T-helper 9 cell (primary cell): Measurements from ENCODE around the gene EOGT.

Source experiments
- DNase-seq: peaks from one replicate; pipeline ENCODE4 v3.0.0-alpha.2; 2020
- total RNA-seq, 2 donors: gene quantifications; one replicate each; lab custom pipeline; 2026; lab: John Stamatoyannopoulos, UW

Gene EOGT
- total RNA-seq, result 24.4 to 33.6 reads per million in 2 donors

DNA sequence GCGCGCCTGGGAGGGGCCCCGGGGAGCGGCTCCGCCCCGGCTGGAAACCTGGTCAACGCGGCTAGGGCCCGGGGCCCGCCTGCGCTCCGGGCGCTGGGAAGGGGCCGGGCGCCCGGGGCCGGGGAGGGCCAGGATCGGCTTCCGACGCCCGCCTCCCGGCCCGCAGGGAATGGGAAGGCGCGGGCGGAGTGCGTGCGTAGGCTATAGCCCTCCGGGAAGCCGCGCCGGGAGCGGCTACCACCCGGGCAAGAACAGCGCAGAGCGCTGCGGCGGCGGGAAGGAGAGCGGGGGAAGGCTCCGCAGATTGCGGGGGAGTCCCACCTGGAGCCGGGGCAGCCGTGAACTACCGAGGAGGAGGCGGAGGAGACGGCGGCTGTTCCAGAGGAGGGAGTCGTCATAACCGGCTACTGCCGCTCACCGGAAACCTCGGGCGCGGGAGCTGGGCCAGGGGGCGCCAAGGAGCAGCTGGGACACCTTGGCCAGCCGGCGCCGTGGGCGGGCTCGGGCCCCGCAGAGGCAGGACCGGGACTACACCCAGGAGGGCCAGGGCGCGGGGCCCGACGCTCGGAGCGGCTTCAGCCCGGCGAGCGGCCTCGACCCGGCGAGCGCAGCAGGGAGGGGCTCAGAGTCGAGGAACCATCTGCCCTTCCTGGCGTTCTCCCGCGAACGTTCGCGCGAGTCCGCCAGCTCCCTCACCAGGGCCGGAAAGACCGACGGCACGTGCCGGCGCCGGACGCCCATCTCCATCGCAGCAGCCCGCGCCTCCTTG lies at the start of gene EOGT:
TSS of gene EOGT (minus strand) at position 432 of the 769 bp plus-strand sequence. CDS start 3,838 bp downstream, outside the sequence.
- peak; percentile 75 for DNase-seq

DNA sequence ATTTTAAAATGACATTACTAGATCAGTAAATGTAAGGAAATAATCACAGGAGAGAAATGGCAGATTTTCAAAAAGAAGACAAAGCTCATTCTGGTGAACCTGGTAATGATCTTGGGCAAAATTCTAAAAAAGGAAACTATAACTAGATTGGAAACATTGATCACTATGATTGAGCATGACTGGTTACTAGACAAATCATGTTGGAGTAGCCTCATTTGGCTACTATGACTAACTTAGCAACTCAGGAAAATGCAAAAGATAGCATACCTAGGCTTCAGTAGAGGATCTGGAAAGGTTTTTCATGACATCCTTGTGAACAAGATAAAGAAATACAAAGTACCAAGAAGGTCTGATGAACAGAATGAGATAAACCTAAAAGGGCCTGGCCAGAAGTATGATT lies 46.2 kb upstream of the EOGT start:
- no peak for DNase-seq

DNA sequence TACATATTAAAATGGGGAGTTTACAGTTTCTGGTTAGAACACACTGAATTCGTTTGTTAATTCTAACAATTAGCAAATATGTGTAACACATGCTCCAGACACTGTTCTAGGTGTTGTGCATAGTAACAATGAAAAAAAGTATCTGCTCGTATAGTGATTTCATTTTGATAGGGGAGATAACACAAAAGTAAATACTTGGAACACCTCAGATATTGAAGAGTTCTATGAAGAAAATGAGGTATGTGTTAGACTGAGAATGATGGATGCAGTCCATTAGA lies 45.4 kb upstream of the EOGT start:
- DNase-seq, result no peak

DNA sequence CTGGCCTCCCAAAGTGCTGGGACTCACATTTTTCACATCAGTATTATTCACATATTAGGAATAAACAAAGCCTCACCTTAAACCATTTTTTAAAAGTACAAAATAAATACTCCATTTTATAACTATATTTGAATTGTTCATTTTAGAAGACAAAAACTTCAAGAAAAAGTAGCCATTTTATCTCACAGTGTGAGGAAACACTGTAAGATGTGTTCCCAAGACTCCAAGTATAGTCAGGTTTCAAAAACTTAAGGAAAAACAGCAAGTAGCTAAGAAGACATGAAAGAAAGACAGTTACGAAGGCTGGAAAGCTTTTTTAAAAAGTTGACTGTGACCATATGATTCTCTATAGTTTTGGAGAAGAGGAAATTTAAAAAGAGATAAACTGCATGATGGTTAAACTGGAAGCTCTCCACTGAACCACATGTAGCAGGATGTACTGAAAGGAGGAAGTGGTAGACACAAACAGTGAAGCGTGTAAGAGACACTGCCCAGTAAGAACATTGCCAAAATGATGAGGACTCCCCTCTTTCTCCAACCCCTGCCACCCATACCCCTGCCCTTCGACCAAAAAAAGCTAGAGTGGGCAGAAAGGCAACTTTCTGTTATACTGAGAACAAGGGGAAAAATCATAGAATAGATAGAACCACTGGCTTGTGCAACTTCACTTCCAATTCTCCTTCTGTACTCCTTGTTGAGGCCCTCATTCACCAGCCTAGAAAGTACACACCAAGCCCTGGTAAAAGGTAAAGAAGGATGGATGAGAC lies 44.9 kb upstream of the EOGT start:
- DNase-seq, result no peak

DNA sequence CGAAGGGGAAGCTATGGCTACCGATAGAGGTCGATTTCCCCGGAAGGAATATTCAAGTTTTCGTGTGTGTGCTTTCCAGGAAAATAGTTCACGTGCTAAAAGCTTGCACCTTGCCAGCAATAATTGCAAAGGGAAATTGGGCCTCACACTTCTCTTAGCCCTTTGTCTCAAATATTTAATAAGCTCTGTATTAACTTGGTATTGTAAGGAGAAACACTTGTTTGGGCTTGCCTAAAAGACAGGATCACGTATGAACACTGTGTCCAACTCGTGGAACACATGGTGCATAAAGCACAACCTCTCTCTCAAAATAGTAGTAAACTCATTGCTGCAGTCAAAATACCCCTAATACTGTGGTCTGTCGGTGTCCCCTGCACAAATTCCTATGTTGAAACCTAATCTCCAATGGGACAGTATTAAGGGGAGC lies 39.0 kb upstream of the EOGT start:
- DNase-seq, result no peak

DNA sequence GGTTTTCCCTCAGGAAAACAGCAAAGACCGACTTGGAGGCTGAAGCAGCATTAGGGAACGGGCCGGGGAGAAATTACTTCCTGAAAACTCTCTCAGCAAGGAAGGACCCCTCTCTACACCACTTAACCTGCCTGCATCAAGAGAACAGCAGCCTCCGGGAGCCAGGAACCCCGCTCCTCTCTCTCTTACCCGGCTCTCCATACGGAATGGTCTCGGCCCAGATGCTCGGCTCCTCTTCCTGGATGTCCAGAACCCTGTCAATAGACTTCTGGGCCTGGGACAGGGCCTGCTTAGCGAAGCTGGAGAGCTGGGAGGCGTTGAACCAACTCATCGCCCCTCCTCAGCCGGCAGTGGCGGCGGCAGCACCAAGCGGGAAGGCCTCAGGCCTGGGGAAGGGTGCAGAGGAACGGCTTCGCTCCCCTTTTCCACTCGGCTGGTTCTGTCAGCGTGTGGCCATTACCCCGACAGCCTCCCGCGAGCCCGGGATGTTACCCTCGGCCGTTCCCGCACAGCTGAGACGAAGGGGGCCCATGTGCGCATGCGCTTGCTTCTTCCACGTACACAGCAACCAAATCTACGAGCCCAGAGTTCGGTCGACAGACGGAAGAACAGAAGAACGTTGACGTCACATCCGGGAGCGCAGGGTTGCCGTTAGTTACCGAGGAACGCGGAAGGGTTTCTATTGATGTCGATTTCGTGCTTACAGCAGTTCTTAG lies 38.4 kb upstream of the EOGT start, which contains the start of gene TMF1:
TSS of gene TMF1 (minus strand) at position 578 of the 716 bp plus-strand sequence. CDS start at position 331, 247 bp downstream.
- DNase-seq, result peak; percentile 97

DNA sequence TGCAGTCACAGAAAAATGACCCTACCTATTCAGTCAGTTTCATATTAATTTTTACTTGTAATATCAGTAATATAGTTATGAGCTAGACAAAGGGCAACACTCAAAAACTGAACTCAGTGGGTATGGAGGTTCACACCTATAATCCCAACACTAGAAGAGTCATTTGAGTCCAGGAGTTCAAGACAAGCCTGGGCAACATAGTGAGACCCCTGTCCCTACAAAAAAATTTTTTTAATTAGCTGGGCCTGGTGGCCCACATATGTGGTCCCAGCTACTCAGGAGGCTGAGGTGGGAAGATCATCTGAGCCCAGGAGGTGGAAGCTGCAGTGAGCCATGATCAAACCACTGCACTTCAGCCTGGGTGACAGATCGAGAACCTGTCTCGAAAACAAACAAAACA lies 35.5 kb upstream of the EOGT start:
- no peak for DNase-seq

DNA sequence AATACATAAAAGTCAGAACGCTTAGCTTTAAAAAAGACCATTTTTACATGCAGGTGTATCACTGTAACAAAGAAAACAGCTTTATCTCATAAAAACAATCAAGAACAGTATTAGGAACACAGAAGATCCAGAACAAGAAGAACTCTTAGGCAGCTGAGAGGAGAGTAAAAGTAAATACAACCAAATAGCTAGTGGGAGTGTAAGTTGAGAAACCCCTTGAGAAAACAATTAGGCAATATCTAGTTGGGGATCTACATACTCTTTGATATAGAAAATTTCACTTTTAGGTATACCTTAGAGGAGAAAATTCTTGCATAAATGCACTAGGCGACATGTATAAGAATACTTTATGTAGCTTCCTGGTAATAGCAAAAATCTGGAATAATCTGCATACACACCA lies 31.1 kb upstream of the EOGT start:
- no peak for DNase-seq

DNA sequence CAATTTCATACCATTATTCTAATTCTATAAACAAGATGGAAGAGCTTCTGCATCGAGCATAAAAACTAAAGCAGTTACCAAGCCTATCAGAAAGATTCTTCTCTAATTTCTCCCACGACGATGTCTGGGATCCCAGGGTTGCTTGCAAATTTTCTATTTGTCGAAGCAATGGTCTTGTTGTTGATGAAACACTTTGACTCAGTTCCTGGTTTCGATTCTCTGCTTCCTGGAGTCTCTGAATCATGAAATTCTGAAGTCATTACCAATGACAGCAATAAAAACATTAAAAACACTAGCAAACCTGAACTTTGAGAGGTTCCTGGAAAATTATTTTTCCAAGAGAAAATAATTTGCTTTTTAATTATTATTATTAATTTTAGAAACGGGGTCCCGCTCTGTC lies 20.0 kb upstream of the EOGT start:
- DNase-seq, result no peak

DNA sequence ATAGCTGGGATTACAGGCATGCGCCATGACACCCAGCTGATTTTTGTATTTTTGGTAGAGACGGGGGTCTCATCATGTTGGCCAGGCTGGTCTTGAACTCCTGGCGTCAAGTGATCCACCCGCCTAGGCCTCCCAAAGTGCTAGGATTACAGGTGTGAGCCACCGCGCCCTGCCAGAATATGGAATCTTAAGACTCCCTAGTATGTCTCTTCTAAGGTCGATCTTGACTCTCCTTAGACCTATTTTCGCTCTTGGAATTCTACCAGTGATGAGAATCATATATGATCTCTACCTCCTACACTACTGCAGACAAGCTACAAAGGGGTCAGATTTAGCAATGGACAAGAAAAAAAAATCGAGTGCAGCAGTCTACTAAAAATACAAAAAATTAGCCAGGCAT lies 19.3 kb upstream of the EOGT start:
- no peak for DNase-seq

DNA sequence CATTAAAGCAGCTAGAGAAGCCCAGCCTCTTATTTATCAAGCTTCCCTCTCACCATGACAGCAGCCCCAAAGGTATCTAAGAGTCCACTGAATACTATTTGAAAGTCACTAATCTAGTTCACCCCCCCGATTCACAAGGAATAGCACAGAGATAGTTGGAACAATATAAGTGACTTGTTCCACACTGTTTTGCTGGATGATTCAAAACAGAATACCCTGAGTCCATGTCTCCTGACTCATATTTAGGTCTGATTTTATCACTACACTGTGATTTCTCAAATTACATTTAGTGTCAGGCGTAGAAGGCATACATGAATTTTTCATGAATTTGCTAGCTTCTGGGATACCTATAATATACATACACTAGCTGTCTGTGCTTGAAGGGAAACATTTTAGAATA lies 18.7 kb upstream of the EOGT start:
- no peak for DNase-seq

DNA sequence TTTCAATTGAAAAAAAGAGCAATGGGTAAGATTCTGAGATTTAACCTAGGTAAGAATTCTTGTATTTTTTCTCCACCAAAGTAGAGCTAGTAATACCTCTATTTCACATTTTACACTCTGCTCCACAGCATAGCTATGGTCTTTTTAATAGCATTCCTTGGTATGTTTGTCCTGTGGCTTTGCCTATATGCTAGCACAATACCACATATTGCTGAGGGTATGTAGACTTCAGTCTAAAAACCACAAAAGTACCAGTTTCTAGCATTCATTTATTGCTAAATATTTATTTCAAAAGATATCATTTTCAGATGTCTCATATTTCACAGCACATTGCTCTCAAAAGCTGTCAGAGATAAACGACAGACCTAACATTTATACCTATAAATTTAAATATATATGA lies 18.2 kb upstream of the EOGT start:
- no peak for DNase-seq

DNA sequence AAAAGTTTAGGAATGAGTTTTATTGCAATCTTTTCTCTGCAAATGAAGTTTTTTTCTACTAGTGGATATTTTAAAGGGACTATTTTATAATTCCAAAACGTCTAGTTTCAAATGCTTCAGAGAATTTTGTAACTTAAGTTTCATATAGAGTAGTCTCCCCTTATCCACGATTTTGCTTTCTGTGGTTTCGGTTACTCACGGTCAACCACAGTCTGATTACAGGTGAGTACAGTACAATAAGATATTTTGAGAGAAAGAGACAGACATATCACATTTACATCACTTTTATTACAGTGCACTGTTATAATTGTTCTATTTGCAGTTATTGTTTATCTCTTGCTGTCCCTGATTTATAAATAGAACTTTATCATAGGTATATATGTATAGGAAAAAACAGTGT lies 7.4 kb upstream of the EOGT start:
- DNase-seq, result no peak

DNA sequence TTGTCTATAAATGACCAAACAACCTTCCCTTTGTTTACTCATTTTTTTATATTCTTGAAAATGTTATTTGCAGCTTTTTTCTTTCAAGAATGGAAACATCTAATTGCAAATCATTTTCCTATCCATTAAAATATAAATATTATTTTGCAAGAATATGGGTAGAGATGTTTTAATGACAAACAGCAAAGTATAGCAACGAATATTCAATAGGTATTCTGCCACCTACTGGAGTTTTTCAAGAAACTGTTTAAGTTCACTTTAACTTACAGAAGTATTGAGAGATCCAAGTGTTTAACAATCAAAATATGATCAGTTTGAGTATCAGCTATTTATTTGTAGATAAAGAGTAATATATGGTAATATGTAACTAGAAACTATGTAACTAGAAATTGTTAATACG lies 6.9 kb upstream of the EOGT start:
- DNase-seq, result no peak

DNA sequence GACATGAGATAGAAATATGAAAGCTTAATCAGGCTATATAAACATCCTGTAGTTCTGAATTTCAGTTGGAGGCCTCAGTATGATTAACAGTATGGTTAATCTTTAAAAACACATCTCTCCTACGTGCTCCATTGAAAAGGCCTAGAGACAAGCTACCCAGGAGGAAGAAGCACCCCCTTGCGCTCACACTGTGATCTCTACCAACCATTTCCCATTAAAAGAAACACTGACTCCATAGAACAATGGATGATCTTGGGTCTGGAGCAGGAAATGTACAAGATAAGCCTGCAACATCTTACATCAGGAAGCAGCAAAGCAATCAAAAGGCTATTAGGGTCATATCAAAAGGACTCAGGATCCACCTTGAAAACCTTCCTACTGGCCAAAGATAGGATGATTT lies 3.4 kb upstream of the EOGT start:
- no peak for DNase-seq

DNA sequence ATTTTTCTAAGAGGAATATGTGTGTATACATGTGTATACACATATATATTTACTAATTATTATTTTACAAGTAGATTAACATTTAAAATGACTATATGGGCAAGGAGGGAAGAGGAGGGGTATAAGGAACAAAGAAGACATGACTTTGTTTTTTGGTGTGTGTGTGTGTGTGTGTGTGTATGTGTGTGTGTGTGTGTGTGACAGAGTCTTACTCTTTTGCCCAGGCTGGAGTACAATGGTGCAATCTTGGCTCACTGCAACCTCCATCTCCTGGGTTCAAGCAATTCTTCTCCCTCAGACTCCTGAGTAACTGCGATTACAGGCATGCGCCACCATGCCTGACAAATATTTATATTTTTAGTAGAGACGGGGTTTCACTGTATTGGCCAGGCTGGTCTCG lies 2.6 kb upstream of the EOGT start:
- no peak for DNase-seq

DNA sequence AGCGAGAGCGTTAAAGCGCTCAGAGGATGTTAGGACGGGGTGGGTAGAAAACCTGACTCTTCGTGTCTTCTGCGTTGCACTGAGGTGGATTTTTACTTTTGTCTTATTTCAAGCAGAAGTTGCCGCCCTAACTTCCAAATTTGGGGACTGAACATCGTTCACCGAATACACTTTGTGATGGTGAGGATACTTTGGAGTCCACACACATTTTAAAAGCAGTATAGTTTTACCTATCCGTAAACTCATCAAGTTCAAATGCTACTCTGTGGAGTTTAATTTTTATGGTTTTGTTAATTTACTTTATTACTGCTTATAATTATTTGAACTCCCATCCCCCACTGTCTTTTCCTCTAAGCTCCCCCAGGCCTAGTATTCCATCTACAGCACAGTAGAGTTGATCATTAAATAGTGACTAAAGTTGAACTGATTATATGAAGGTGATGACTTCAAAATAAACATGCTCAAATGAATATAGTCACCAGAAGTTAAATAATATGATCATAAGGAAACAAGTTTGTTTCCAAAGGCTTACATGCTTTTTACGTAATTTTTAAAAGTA lies 617 bp upstream of the EOGT start:
- DNase-seq, result no peak

DNA sequence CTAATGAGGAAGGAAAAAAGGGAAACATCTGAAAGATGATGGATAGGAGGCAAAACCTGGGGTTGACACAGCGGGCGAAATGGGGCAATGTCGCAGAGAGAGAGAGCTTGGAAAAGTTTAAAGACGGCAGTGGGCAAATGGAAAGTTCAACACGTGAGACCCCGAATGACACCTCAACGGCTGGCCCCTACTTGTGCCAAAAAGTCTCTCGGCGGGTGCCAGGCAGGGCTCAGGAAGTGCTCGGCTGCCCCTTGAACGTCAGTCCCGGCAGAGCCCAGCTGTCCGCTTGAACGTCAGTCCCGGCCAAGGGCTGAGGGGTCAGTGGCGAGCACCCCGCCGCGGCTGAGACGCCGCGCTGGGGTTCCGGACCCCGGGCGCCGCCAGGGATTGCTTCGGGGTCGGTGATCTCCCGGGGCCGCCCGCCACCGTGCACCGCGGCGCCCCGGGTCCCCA lies 658 bp downstream of the EOGT start:
- DNase-seq, result peak; percentile 16

DNA sequence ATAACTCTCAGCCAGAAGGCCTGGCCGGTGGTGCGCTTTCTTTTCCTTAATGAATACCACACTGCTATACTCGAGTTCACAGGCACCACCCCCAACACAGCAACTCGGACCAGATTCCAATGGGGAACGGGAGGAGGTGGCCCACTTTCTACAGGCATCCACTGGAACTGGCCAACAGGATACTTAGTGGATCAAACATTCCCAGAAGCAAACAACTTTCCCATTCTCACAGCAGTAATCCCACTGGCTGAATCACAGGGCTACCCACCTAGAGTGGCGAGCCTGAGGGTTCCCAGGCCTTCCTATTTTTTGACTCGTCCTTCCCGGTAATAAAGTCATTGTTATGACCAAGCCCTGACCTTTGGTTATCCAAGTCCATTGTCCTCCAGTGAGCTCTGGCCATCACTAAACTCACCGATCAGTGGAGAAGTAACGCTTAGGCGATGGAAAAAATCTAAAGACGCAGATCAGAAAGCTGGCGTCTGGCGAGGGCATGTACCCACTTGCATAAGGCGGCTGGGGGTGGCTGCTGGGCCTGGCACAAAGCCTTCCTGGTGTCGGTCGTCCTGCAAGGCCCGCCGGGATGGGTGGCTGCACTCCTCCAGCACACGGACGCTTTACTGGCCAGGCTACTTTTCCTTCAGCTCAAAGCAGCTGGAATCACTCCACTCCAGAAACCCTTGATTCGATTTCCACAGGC lies 1.2 kb downstream of the EOGT start:
- DNase-seq, result no peak

DNA sequence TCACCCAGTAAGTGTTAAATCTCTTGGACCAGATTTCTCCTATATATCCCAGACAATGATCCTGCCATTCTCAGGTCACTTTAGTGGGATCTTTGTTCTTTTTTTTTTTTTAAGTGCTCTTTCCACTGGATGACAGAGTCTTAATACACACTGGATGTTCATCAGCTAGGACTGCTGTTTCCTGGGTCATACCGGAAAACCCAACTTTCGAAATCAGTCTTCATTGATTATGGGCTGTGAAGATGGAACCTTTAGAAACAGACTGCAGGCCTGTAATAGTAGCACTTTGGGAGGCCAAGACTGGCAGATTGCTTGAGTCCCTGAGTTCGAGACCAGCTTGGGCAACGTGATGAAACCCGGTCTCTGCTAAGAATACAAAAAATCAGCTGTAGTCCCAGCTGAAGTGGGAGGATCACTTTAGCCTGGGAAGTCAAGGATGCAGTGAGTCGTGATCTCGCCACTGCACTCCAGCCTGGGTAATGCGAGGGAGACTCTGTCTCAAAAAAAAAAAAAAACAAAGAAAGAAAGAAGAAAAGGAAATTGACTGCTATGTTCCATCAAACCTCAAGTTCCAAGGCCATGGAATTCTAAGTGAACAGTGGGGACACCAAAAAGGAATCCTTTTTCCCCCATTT lies 2.3 kb downstream of the EOGT start:
- DNase-seq, result no peak

DNA sequence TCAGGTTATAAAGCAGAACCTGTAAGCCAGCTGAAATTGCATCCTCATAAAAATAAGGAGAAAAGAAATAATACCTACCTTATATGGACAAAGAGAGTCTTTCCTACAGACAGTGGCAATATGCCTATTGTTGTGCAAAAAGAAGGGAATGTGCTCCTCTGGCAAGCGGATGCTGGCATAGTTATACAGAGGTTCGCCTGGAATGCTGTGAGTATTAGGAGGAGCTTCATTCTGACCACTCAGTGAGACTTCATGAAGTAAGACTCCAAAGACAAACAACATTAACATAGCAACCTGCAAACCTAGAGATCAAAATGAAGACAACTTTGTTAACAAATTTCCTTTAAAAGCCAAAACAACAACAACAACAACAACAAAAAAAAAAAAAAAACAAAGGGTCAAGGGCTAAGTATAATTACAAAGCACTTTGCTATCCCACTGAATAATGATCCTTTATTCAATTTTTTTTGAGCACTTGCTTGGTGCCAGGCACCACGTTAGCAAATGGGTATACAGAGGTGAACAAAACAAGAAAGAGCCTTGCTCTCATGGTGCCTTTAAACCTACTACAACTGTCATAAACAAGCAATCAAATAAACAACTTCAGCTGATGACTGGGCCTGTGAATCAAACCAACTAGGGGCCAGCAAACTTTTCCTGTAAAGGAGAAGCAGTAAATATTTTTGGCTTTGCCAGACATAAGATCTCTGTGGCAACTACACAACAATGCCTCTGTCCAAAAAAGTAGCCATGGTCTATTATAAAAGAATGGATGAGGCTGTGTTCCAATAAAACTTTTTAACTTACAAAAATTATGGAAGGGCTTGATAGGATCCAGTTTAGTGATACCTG lies 3.7 kb downstream of the EOGT start:
- no peak for DNase-seq
